ENCODE results near the gene MCTP2. TPM values are rescaled to one million over a fixed set of nuclear protein-coding genes. Genes with fewer than 3 reads are reported as not detected.

MCTP2 gene
- total RNA-seq, 1 experiment from 2014 or later: 1.3 TPM

- H3K27me3 Mint-ChIP-seq (ENCODE audit: low read depth): no peaks in the 10 kb centered on the region
- TF ChIP-seq CTCF (conservative IDR thresholded peaks at IDR 0.05): no peak
- H3K4me3 Mint-ChIP-seq: no peak overlapping the region
- Histone ChIP-seq H3K79me1 (ENCODE audit: insufficient read depth, low read depth, low read length, poor library complexity, severe bottlenecking) (no peaks in the 10 kb centered on the region), H4K5ac (ENCODE audit: insufficient read length, low read depth, low read length) (no peak overlapping the region), H2BK5ac (ENCODE audit: insufficient read length, low read length) (no peak overlapping the region), H2BK20ac (ENCODE audit: low read depth, low read length, poor library complexity, severe bottlenecking) (no peak overlapping the region), H3K14ac (ENCODE audit: insufficient read depth, low read length) (no peak overlapping the region), H2BK12ac (ENCODE audit: insufficient read length, low read depth, low read length) (no peak overlapping the region), H2BK15ac (ENCODE audit: low read depth, low read length) (no peak overlapping the region), H3K18ac (ENCODE audit: insufficient read length, low read depth, low read length) (no peak overlapping the region), H3K9me3 (ENCODE audit: control insufficient read depth, low read depth, low read length) (no peaks in the 10 kb centered on the region), H3T11ph (ENCODE audit: low read length) (no peak overlapping the region), H3K23ac (ENCODE audit: insufficient read length, low read depth, low read length) (no peak overlapping the region), H3K4me2 (ENCODE audit: insufficient read depth, insufficient read length, low read length) (no peak overlapping the region), H2BK120ac (ENCODE audit: low read depth, low read length, poor library complexity, severe bottlenecking) (no peak overlapping the region), H3K27ac (ENCODE audit: insufficient read length, low read depth, low read length) (no peak overlapping the region), H4K8ac (replicated peaks; ENCODE audit: insufficient read length, low read depth, low read length) (no peak overlapping the region), H3K9ac (ENCODE audit: extremely low read depth, insufficient read length, low read length) (no peak overlapping the region), H3K4me1 (ENCODE audit: insufficient read depth, low read length) (peaks cover 3% of the 10 kb centered on the region; the same call in 1 of the 2 replicates), H3K23me2 (ENCODE audit: insufficient read length, low read depth, low read length, poor library complexity, severe bottlenecking) (no peaks in the 10 kb centered on the region), H4K20me1 (ENCODE audit: control insufficient read depth, insufficient read depth, insufficient read length) (no peaks in the 10 kb centered on the region), H2AK5ac (ENCODE audit: insufficient read length, low read length) (no peak overlapping the region), H3K27me3 (ENCODE audit: insufficient read depth, low read length) (no peaks in the 10 kb centered on the region), H3K56ac (ENCODE audit: insufficient read length, low read depth, low read length) (no peak overlapping the region), H3K79me2 (ENCODE audit: insufficient read depth, low read length) (no peaks in the 10 kb centered on the region), H4K91ac (ENCODE audit: insufficient read length, low read depth, low read length) (no peak overlapping the region), H2AFZ (ENCODE audit: low read length) (no peak overlapping the region), H3K4ac (ENCODE audit: low read depth, low read length) (no peak overlapping the region)
- DNase-seq: no peak
- peaks cover 5 to 6% of the 10 kb centered on the region in 2 experiments for H3K4me1 Mint-ChIP-seq
- H3K36me3 Mint-ChIP-seq (ENCODE audit: insufficient read depth in 1 of 3, low read depth in 3 of 3): no peaks in the 10 kb centered on the region
- no peak overlapping the region; a peak in 1 of 7 replicates for H3K27ac Mint-ChIP-seq
- no CpG with 5 or more reads among the region's 2 CpGs for WGBS (ENCODE audit: extremely low coverage, insufficient read length, low lambda C conversion rate)
- no peaks in the 10 kb centered on the region for H3K9me3 Mint-ChIP-seq
Measured at GRCh38 chr15:94387442-94387841, 156.1 kb downstream of the MCTP2 start.

Data from H9 (cell line).